PFSK-1 (cell line): Measurements from ENCODE around the gene CTCF.

Experiments
- FOXP2 ChIP-seq: optimal IDR thresholded peaks from 2 replicates; pipeline ENCODE3; 2011; ENCODE audit warnings: borderline replicate concordance, control low read depth, inconsistent platforms; ENCODE audit not compliant: insufficient read depth; ENCODE audit errors: extremely low read length, extremely low read depth
- POLR2AphosphoS5 ChIP-seq: IDR thresholded peaks from 2 replicates; pipeline ENCODE4 v1.6.1; 2012; ENCODE audit warnings: low read depth, mild to moderate bottlenecking, control low read depth, low read length, moderate library complexity
- SIN3A ChIP-seq: IDR thresholded peaks from 2 replicates; pipeline ENCODE4 v1.6.1; 2012; ENCODE audit warnings: mild to moderate bottlenecking, low read length, moderate library complexity, borderline replicate concordance; ENCODE audit not compliant: insufficient read depth
- TAF1 ChIP-seq: IDR thresholded peaks from 2 replicates; pipeline ENCODE4 v1.6.1; 2012; ENCODE audit warnings: low read length, control low read depth, borderline replicate concordance; ENCODE audit not compliant: insufficient read depth
- TF ChIP-seq, protein P1 (sequence below), 2 experiments: IDR thresholded peaks; 2 replicates each; pipeline versions ENCODE4 v1.6.1 to v1.8.0; 2011 to 2012; ENCODE audit warnings: low read depth in 2 of 2, low read length in 2 of 2, control low read depth in 1 of 2, inconsistent platforms in 1 of 2, mild to moderate bottlenecking in 1 of 2, moderate library complexity in 1 of 2; ENCODE audit not compliant: insufficient read depth in 1 of 2

DNA sequence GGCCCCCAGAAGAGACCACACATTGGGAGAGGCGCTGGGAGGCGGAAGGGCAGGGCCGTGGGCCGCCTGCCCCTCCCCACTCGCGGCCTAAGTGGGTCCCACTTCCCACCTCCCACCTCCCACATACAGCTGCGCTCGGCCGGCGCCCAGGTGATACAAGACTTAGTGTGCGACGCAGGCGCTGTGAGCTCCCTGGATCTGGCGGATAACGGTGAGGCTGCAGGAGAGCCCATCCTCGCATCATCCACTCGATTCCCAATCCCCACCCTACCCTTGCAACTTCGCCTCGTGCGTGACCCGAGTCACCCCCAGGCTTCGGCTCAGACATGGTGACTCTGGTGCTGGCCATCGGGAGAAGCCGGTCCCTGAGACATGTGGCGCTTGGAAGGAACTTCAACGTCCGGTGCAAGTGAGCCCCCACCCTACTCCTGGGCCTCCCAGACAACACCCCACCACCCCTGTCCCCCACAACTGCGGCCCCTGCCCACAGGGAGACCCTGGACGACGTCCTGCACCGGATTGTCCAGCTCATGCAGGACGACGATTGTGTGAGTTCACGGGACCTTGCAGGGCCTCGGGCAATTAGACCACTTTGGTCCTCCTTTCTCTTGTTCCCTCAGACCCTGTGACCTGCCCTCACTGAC lies 86.6 kb downstream of the CTCF start:
- no peak for TF ChIP-seq POLR2AphosphoS5
- TF ChIP-seq TAF1 = no peak
- no peak for TF ChIP-seq SIN3A
- TF ChIP-seq, protein P1, sequence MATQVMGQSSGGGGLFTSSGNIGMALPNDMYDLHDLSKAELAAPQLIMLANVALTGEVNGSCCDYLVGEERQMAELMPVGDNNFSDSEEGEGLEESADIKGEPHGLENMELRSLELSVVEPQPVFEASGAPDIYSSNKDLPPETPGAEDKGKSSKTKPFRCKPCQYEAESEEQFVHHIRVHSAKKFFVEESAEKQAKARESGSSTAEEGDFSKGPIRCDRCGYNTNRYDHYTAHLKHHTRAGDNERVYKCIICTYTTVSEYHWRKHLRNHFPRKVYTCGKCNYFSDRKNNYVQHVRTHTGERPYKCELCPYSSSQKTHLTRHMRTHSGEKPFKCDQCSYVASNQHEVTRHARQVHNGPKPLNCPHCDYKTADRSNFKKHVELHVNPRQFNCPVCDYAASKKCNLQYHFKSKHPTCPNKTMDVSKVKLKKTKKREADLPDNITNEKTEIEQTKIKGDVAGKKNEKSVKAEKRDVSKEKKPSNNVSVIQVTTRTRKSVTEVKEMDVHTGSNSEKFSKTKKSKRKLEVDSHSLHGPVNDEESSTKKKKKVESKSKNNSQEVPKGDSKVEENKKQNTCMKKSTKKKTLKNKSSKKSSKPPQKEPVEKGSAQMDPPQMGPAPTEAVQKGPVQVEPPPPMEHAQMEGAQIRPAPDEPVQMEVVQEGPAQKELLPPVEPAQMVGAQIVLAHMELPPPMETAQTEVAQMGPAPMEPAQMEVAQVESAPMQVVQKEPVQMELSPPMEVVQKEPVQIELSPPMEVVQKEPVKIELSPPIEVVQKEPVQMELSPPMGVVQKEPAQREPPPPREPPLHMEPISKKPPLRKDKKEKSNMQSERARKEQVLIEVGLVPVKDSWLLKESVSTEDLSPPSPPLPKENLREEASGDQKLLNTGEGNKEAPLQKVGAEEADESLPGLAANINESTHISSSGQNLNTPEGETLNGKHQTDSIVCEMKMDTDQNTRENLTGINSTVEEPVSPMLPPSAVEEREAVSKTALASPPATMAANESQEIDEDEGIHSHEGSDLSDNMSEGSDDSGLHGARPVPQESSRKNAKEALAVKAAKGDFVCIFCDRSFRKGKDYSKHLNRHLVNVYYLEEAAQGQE (IDR thresholded peaks at IDR 0.05; ENCODE audit: insufficient read depth in 1 of 2, low read depth in 2 of 2, low read length in 2 of 2) = no peak
- TF ChIP-seq FOXP2 = no peak
